Keratinocyte (primary cell): ENCODE data around the gene CHRNB4. TPM values are rescaled to one million over a fixed set of nuclear protein-coding genes. Genes with fewer than 3 reads are reported as not detected.

Experiments
- DNase-seq: peaks from one replicate; pipeline ENCODE4 v3.0.0-alpha.2; 2011; ENCODE audit warnings: low read depth, missing footprints, low spot score
- FAIRE-seq: peaks from 2 replicates; lab custom pipeline; 2011; peaks lifted over from hg19 to GRCh38; lab: Jason Lieb, UNC
- H2AFZ ChIP-seq: 2 replicates; pipeline ENCODE4 v1.6.0; 2012; ENCODE audit warnings: low read length, control low read depth, inconsistent platforms; ENCODE audit not compliant: control insufficient read depth
- H3K27ac ChIP-seq: 2 replicates; pipeline ENCODE4 v1.5.1; 2011; ENCODE audit warnings: low read length; ENCODE audit not compliant: control insufficient read depth, insufficient read depth
- H3K27me3 ChIP-seq: 3 replicates; pipeline ENCODE4 v1.6.0; 2011; ENCODE audit warnings: low read length; ENCODE audit not compliant: control insufficient read depth, insufficient read depth; ENCODE audit errors: extremely low read depth
- H3K36me3 ChIP-seq, 2 experiments: 2 replicates in 1 of 2; 3 replicates in 1 of 2; pipeline ENCODE4 v1.5.1; 2011; ENCODE audit warnings: low read length in 2 of 2, mild to moderate bottlenecking in 1 of 2; ENCODE audit not compliant: control insufficient read depth in 2 of 2, insufficient read depth in 2 of 2; ENCODE audit errors: extremely low read depth in 1 of 2
- H3K4me1 ChIP-seq: 3 replicates; pipeline ENCODE4 v1.5.1; 2011; ENCODE audit warnings: low read length; ENCODE audit not compliant: control insufficient read depth, insufficient read depth; ENCODE audit errors: extremely low read depth
- H3K4me2 ChIP-seq: 3 replicates; pipeline ENCODE4 v1.6.0; 2011; ENCODE audit warnings: low read depth, low read length; ENCODE audit not compliant: control insufficient read depth, insufficient read depth; ENCODE audit errors: extremely low read depth
- H3K4me3 ChIP-seq, 3 experiments: fragments of 200-600 bp in 1 of 3; sonication (generic) in 1 of 3; 2 replicates in 2 of 3; 3 replicates in 1 of 3; pipeline ENCODE4 v1.5.1; 2011 to 2016; ENCODE audit warnings: low read length in 3 of 3, mild to moderate bottlenecking in 3 of 3, control low read depth in 2 of 3, inconsistent platforms in 1 of 3, low read depth in 1 of 3, mixed read lengths in 1 of 3, mixed run types in 1 of 3, moderate library complexity in 1 of 3; ENCODE audit not compliant: control insufficient read depth in 2 of 3, insufficient read depth in 2 of 3; ENCODE audit errors: extremely low read depth in 1 of 3
- H3K79me2 ChIP-seq: 2 replicates; pipeline ENCODE4 v1.6.0; 2012; ENCODE audit warnings: low read length; ENCODE audit not compliant: control insufficient read depth, insufficient read depth
- H3K9ac ChIP-seq: 3 replicates; pipeline ENCODE4 v1.6.0; 2011; ENCODE audit warnings: low read length; ENCODE audit not compliant: control insufficient read depth, insufficient read depth; ENCODE audit errors: extremely low read depth
- H3K9me1 ChIP-seq: 3 replicates; pipeline ENCODE4 v1.6.0; 2011; ENCODE audit warnings: low read length; ENCODE audit not compliant: control insufficient read depth, insufficient read depth; ENCODE audit errors: extremely low read depth
- H3K9me3 ChIP-seq: 2 replicates; pipeline ENCODE4 v1.5.1; 2012; ENCODE audit warnings: low read depth, low read length; ENCODE audit not compliant: control insufficient read depth
- H4K20me1 ChIP-seq: 3 replicates; pipeline ENCODE4 v1.6.0; 2011; ENCODE audit warnings: low read length; ENCODE audit not compliant: control insufficient read depth, insufficient read depth; ENCODE audit errors: extremely low read depth
- CTCF ChIP-seq, 3 experiments: IDR thresholded peaks in 1 of 3; conservative IDR thresholded peaks in 1 of 3; optimal IDR thresholded peaks in 1 of 3; 2 replicates in 2 of 3; 3 replicates in 1 of 3; pipeline versions ENCODE3 to v1.5.1; 2011; ENCODE audit warnings: low read length in 3 of 3, mild to moderate bottlenecking in 3 of 3, moderate library complexity in 2 of 3, control low read depth in 1 of 3, inconsistent platforms in 1 of 3; ENCODE audit not compliant: insufficient read depth in 2 of 3; ENCODE audit errors: extremely low read depth in 1 of 3
- EZH2 ChIP-seq: IDR thresholded peaks from one replicate; pipeline ENCODE4 v1.6.1; 2012; ENCODE audit warnings: inconsistent platforms, mild to moderate bottlenecking, low read length, moderate library complexity
- dilution Hi-C: fragments of 300-500 bp; cut with MboI; formaldehyde crosslinking; loops from one replicate; pipeline ENCODE4 v1.7.0; 2020; ENCODE audit warnings: low sequenced_read_pairs; ENCODE audit not compliant: extremely low pct_ligation_motif_present
- polyA plus RNA-seq, 5 experiments: library from polyadenylated mRNA; depleted of rRNA in 3 of 5; stranded (reverse) in 3 of 5; stranded (forward) in 1 of 5; unstranded in 1 of 5; fragments of >200 nt; gene quantifications; 1 replicate in 1 of 5; 2 replicates in 3 of 5; 3 replicates in 1 of 5; pipeline versions ENCODE4 v1.2.1 to v1.2.3, GENCODE V29; 2011 to 2012; ENCODE audit warnings: missing spikeins in 2 of 5, low read depth in 1 of 5, low replicate concordance in 1 of 5

Gene CHRNB4
- polyA plus RNA-seq, 1 donor (not counting 4 experiments of a cell fraction or from before 2014, with no cell fraction given): 0.04 TPM

GRCh38 chr15:78603467-78603866 lies 37.5 kb downstream of the CHRNB4 start:
- no peak overlapping the region for H2AFZ ChIP-seq
- no peak for FAIRE-seq
- no peaks in the 10 kb centered on the region for H3K9me1 ChIP-seq
- TF ChIP-seq CTCF (optimal IDR thresholded peaks at IDR 0.05 in 1 of 3, IDR thresholded peaks at IDR 0.05 in 1 of 3, conservative IDR thresholded peaks at IDR 0.05 in 1 of 3; ENCODE audit: extremely low read depth in 1 of 3, insufficient read depth in 2 of 3, low read length in 3 of 3) (no peak), EZH2 (no peak)
- no peaks in the 10 kb centered on the region for H3K4me1 ChIP-seq
- H3K4me3 ChIP-seq: no peak overlapping the region
- H3K4me2 ChIP-seq: no peak overlapping the region
- no peak overlapping the region for H3K9ac ChIP-seq
- H3K27ac ChIP-seq: no peak overlapping the region
- no peaks in the 10 kb centered on the region for H3K36me3 ChIP-seq
- no peaks in the 10 kb centered on the region for H3K27me3 ChIP-seq
- dilution Hi-C loops: no loop called here
- no peaks in the 10 kb centered on the region for H3K79me2 ChIP-seq
- DNase-seq: no peak
- no peaks in the 10 kb centered on the region for H4K20me1 ChIP-seq
- no peaks in the 10 kb centered on the region for H3K9me3 ChIP-seq

DNA sequence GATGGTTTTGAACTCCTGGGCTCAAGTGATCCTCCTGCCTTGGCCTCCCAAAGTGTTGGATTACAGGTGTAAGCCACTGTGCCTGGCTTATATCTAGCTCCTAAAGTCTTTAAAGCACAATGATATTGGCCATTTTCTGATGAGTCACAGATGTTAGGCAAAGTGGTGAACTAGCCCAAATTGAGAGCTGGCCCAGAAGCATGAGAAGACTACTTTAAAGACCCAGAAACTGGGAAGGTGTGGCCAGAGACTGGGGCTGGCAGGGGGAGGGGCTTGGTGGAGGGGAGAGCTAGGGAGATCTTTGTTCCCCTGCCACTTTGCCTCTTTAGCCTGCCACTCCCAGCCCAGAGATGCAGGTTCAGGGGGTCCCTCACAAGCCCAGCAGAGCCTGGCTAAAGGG lies 41.8 kb downstream of the CHRNB4 start:
- Histone ChIP-seq H3K9ac (no peak overlapping the region), H3K4me2 (no peak overlapping the region), H4K20me1 (no peaks in the 10 kb centered on the region), H3K27ac (no peak overlapping the region), H3K9me1 (no peaks in the 10 kb centered on the region), H3K9me3 (no peaks in the 10 kb centered on the region), H3K36me3 (no peaks in the 10 kb centered on the region), H2AFZ (no peak overlapping the region), H3K27me3 (no peaks in the 10 kb centered on the region), H3K4me3 (no peak overlapping the region), H3K79me2 (no peaks in the 10 kb centered on the region), H3K4me1 (no peaks in the 10 kb centered on the region)
- TF ChIP-seq CTCF (optimal IDR thresholded peaks at IDR 0.05 in 1 of 3, IDR thresholded peaks at IDR 0.05 in 1 of 3, conservative IDR thresholded peaks at IDR 0.05 in 1 of 3; ENCODE audit: extremely low read depth in 1 of 3, insufficient read depth in 2 of 3, low read length in 3 of 3) (no peak), EZH2 (no peak)
- dilution Hi-C loops: no loop called here
- no peak for FAIRE-seq
- no peak for DNase-seq
